T-helper 2 cell treated with Interferon-gamma antibody and Interleukin-4, amounts not matched to agents 5 μg/mL and 100 μg/mL, for 36 hours (primary cell): ENCODE data around the gene KDM6B.

Experiments
- DNase-seq: peaks from one replicate; pipeline ENCODE4 v3.0.0; 2021; ENCODE audit warnings: low spot score
- H3K27ac Mint-ChIP-seq: one replicate; pipeline ENCODE4 v1.8.0; 2021; ENCODE audit warnings: mild to moderate bottlenecking, mixed read lengths
- H3K27me3 Mint-ChIP-seq: one replicate; pipeline ENCODE4 v1.8.0; 2021; ENCODE audit warnings: low read depth, mixed read lengths
- H3K36me3 Mint-ChIP-seq: one replicate; pipeline ENCODE4 v1.8.0; 2021; ENCODE audit warnings: low read depth, mixed read lengths
- H3K4me1 Mint-ChIP-seq: one replicate; pipeline ENCODE4 v1.8.0; 2021; ENCODE audit warnings: low read depth, mixed read lengths
- H3K4me3 Mint-ChIP-seq: one replicate; pipeline ENCODE4 v1.8.0; 2022; ENCODE audit warnings: mild to moderate bottlenecking, moderate library complexity, mixed read lengths
- H3K9me3 Mint-ChIP-seq: one replicate; pipeline ENCODE4 v1.8.0; 2021; ENCODE audit warnings: mixed read lengths

Gene KDM6B

GRCh38 chr17:7841396-7841914 is 7.4 kb downstream of the KDM6B start:
- no peaks in the 10 kb centered on the region for H3K36me3 Mint-ChIP-seq
- no peaks in the 10 kb centered on the region for H3K9me3 Mint-ChIP-seq

GRCh38 chr17:7841915-7842379 is 7.9 kb downstream of the KDM6B start:
- H3K4me1 Mint-ChIP-seq = peaks cover 55% of the 10 kb centered on the region
- H3K4me3 Mint-ChIP-seq = peak overlapping the region; percentile 99
- no peaks in the 10 kb centered on the region for H3K27me3 Mint-ChIP-seq
- no peaks in the 10 kb centered on the region for H3K9me3 Mint-ChIP-seq
- H3K27ac Mint-ChIP-seq = peak overlapping the region; percentile 99
- H3K36me3 Mint-ChIP-seq = peaks cover 2% of the 10 kb centered on the region
- DNase-seq = peak; percentile 85

More at GRCh38 chr17:7841396-7841914, 7.4 kb downstream of the KDM6B start:
- no peaks in the 10 kb centered on the region for H3K27me3 Mint-ChIP-seq
- peak; percentile 87 for DNase-seq
- peak overlapping the region; percentile 91 for H3K27ac Mint-ChIP-seq
- peak overlapping the region; percentile 99 for H3K4me3 Mint-ChIP-seq
- peaks cover 60% of the 10 kb centered on the region for H3K4me1 Mint-ChIP-seq

- peaks cover 2% of the 10 kb centered on the region for H3K36me3 Mint-ChIP-seq
- peak overlapping the region; percentile 99 for H3K27ac Mint-ChIP-seq
- no peaks in the 10 kb centered on the region for H3K27me3 Mint-ChIP-seq
- H3K4me1 Mint-ChIP-seq = peaks cover 49% of the 10 kb centered on the region
- H3K4me3 Mint-ChIP-seq = peak overlapping the region; percentile 99
- peak; percentile 96 for DNase-seq
- H3K9me3 Mint-ChIP-seq = no peaks in the 10 kb centered on the region
Measured at GRCh38 chr17:7842380-7843256, 8.6 kb downstream of the KDM6B start.

DNA sequence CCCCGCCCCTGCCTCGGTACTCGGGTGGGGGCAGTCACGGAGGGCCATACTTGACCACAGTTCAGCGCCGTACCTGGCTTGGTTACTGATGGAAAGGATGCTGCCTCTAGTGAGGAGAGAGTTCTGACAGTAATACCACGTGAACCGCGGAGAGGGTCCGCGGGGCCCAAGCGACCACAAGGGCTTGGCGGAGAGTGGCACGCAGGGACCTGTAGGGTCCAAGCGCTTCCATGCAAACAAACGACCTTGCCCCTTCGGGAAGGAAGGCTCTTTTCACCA is 9.2 kb downstream of the KDM6B start:
- no peak for DNase-seq

GRCh38 chr17:7843536-7844291 is 9.7 kb downstream of the KDM6B start:
- H3K9me3 Mint-ChIP-seq = no peaks in the 10 kb centered on the region
- peaks cover 42% of the 10 kb centered on the region for H3K4me1 Mint-ChIP-seq

More for the DNA sequence above, 9.2 kb downstream of the KDM6B start:
- H3K4me3 Mint-ChIP-seq = peak overlapping the region; percentile 99
- no peaks in the 10 kb centered on the region for H3K27me3 Mint-ChIP-seq
- peak overlapping the region; percentile 99 for H3K27ac Mint-ChIP-seq
- H3K9me3 Mint-ChIP-seq = no peaks in the 10 kb centered on the region
- H3K4me1 Mint-ChIP-seq = peaks cover 46% of the 10 kb centered on the region
- peaks cover 2% of the 10 kb centered on the region for H3K36me3 Mint-ChIP-seq

GRCh38 chr17:7844292-7845154 is 10.5 kb downstream of the KDM6B start:
- Mint-ChIP-seq H3K4me3 (peak overlapping the region; percentile 99), H3K27ac (peak overlapping the region; percentile 99), H3K27me3 (no peaks in the 10 kb centered on the region), H3K36me3 (peaks cover 2% of the 10 kb centered on the region), H3K9me3 (no peaks in the 10 kb centered on the region), H3K4me1 (peaks cover 34% of the 10 kb centered on the region)
- peak; percentile 90 for DNase-seq

More at GRCh38 chr17:7843536-7844291, 9.7 kb downstream of the KDM6B start:
- peak; percentile 85 for DNase-seq
- Mint-ChIP-seq H3K4me3 (peak overlapping the region; percentile 99), H3K36me3 (peaks cover 2% of the 10 kb centered on the region), H3K27me3 (no peaks in the 10 kb centered on the region), H3K27ac (peak overlapping the region; percentile 99)

DNA sequence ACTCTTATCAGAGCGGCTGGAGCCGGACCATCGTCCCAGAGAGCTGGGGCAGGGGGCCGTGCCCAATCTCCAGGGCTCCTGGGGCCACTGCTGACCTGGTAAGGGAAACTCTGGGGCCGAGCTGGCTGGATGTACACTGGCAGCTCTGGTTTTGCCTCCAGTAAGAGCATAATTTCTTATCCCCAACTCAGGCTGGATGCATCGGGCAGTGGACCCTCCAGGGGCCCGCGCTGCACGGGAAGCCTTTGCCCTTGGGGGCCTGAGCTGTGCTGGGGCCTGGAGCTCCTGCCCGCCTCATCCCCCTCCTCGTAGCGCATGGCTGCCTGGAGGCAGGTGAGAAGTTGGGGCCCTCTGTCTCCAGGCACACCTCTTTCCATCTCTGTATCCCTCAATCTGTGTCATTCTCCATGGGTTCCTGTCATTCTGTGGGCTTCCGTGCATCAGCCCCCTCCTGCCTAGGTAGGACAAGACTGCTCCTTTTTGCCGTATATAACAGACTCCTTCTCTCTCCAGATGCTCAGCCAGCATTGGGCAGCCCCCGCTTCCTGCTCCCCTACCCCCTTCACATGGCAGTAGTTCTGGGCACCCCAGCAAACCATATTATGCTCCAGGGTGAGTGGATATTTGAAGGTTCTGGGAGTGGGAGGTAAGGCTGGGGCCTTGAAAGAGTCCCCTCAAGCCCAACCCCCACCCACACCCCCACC is 11.5 kb downstream of the KDM6B start:
- Mint-ChIP-seq H3K27me3 (no peaks in the 10 kb centered on the region), H3K27ac (peak overlapping the region; percentile 99), H3K9me3 (no peaks in the 10 kb centered on the region), H3K4me3 (peak overlapping the region; percentile 99), H3K4me1 (peaks cover 32% of the 10 kb centered on the region), H3K36me3 (peaks cover 4% of the 10 kb centered on the region)
- DNase-seq = no peak

- Mint-ChIP-seq H3K4me3 (peak overlapping the region; percentile 32), H3K4me1 (peaks cover 31% of the 10 kb centered on the region), H3K36me3 (peaks cover 4% of the 10 kb centered on the region), H3K9me3 (no peaks in the 10 kb centered on the region), H3K27ac (peak overlapping the region; percentile 74), H3K27me3 (no peaks in the 10 kb centered on the region)
- no peak for DNase-seq
Measured at GRCh38 chr17:7846063-7846735, 12.2 kb downstream of the KDM6B start.

GRCh38 chr17:7846765-7847661 is 13.0 kb downstream of the KDM6B start:
- Mint-ChIP-seq H3K27ac (peak overlapping the region; percentile 20), H3K36me3 (peaks cover 4% of the 10 kb centered on the region), H3K4me1 (peaks cover 31% of the 10 kb centered on the region), H3K4me3 (no peak overlapping the region), H3K9me3 (no peaks in the 10 kb centered on the region), H3K27me3 (no peaks in the 10 kb centered on the region)
- no peak for DNase-seq

DNA sequence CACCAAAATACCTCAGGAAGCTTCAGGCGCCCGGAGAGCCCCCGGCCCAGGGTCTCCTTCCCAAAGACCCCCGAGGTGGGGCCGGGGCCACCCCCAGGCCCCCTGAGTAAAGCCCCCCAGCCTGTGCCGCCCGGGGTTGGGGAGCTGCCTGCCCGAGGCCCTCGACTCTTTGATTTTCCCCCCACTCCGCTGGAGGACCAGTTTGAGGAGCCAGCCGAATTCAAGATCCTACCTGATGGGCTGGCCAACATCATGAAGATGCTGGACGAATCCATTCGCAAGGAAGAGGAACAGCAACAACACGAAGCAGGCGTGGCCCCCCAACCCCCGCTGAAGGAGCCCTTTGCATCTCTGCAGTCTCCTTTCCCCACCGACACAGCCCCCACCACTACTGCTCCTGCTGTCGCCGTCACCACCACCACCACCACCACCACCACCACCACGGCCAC is 14.1 kb downstream of the KDM6B start:
- H3K4me3 Mint-ChIP-seq = no peak overlapping the region

DNA sequence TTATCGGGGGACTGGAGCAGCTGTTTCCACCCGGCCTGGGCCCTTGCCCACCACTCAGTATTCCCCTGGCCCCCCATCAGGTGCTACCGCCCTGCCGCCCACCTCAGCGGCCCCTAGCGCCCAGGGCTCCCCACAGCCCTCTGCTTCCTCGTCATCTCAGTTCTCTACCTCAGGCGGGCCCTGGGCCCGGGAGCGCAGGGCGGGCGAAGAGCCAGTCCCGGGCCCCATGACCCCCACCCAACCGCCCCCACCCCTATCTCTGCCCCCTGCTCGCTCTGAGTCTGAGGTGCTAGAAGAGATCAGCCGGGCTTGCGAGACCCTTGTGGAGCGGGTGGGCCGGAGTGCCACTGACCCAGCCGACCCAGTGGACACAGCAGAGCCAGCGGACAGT is 14.7 kb downstream of the KDM6B start:
- H3K27ac Mint-ChIP-seq = no peak overlapping the region
- no peak overlapping the region for H3K4me3 Mint-ChIP-seq
- H3K36me3 Mint-ChIP-seq = peaks cover 5% of the 10 kb centered on the region
- H3K9me3 Mint-ChIP-seq = no peaks in the 10 kb centered on the region
- H3K27me3 Mint-ChIP-seq = no peaks in the 10 kb centered on the region
- H3K4me1 Mint-ChIP-seq = peaks cover 23% of the 10 kb centered on the region
- no peak for DNase-seq

More for the DNA sequence above, 14.1 kb downstream of the KDM6B start:
- Mint-ChIP-seq H3K9me3 (no peaks in the 10 kb centered on the region), H3K27ac (no peak overlapping the region), H3K27me3 (no peaks in the 10 kb centered on the region), H3K4me1 (peaks cover 23% of the 10 kb centered on the region), H3K36me3 (peaks cover 4% of the 10 kb centered on the region)
- no peak for DNase-seq
